Upper lobe of right lung (tissue), 1 donor: Measurements from ENCODE around the gene BHLHA9. TPM values are rescaled to one million over a fixed set of nuclear protein-coding genes. Genes with fewer than 3 reads are reported as not detected.
A peak's percentile ranks its signal among the peaks of the same experiment; 100 is the strongest.

Experiments used
- ATAC-seq: fragments of 200-7000 bp; cut with Tn5 transposase; one replicate; pipeline ENCODE4 v1.9.1; 2020; ENCODE audit warnings: mild to moderate bottlenecking, moderate library complexity
- DNase-seq: peaks from one replicate; pipeline ENCODE4 v3.0.0-alpha.2; 2020
- H3K27ac ChIP-seq: fragments of 200-600 bp; one replicate; pipeline ENCODE4 v1.8.0; 2022
- H3K27me3 ChIP-seq: fragments of 200-600 bp; one replicate; pipeline ENCODE4 v1.8.0; 2022; ENCODE audit warnings: mild to moderate bottlenecking
- H3K36me3 ChIP-seq: fragments of 200-600 bp; one replicate; pipeline ENCODE4 v1.8.0; 2022
- H3K4me1 ChIP-seq: fragments of 200-600 bp; one replicate; pipeline ENCODE4 v1.8.0; 2022
- H3K4me3 ChIP-seq: fragments of 200-600 bp; one replicate; pipeline ENCODE4 v1.8.0; 2022; ENCODE audit warnings: mild to moderate bottlenecking
- H3K9me3 ChIP-seq: fragments of 200-600 bp; one replicate; pipeline ENCODE4 v1.8.0; 2022
- intact Hi-C: fragments of 100-400 bp; cut with DNase I; formaldehyde crosslinking; loops from one replicate; pipeline ENCODE4 v1.11.0; 2022
- total RNA-seq: library from RNA; stranded (reverse); fragmentation: NEBNext Ultra II Directional; extraction: Animal tissue kit (Norgen Biotek cat#: 25700); gene quantifications from one replicate; pipeline ENCODE4 v1.2.1, GENCODE V29; 2021
- TF ChIP-seq, protein P1 (sequence below): fragments of 200-600 bp; IDR thresholded peaks from one replicate; pipeline ENCODE4 v1.8.0; 2022; ENCODE audit warnings: antibody characterized with exemption
- donor health status: DM: no; HTN: yes; CAD: no; lungs with severe emphysema.

The BHLHA9 gene
- total RNA-seq, 1 donor from 2014 or later: not detected

- Histone ChIP-seq H3K36me3 (no peaks in the 10 kb centered on the region), H3K9me3 (no peaks in the 10 kb centered on the region), H3K27me3 (peaks cover 30% of the 10 kb centered on the region), H3K27ac (no peak overlapping the region), H3K4me3 (no peak overlapping the region), H3K4me1 (no peaks in the 10 kb centered on the region)
- TF ChIP-seq, protein P1, sequence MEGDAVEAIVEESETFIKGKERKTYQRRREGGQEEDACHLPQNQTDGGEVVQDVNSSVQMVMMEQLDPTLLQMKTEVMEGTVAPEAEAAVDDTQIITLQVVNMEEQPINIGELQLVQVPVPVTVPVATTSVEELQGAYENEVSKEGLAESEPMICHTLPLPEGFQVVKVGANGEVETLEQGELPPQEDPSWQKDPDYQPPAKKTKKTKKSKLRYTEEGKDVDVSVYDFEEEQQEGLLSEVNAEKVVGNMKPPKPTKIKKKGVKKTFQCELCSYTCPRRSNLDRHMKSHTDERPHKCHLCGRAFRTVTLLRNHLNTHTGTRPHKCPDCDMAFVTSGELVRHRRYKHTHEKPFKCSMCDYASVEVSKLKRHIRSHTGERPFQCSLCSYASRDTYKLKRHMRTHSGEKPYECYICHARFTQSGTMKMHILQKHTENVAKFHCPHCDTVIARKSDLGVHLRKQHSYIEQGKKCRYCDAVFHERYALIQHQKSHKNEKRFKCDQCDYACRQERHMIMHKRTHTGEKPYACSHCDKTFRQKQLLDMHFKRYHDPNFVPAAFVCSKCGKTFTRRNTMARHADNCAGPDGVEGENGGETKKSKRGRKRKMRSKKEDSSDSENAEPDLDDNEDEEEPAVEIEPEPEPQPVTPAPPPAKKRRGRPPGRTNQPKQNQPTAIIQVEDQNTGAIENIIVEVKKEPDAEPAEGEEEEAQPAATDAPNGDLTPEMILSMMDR: no peak
- intact Hi-C loops: no loop called here
- ATAC-seq (no peak), DNase-seq (no peak)
These were observed 5.1 kb downstream of the BHLHA9 start for GRCh38 chr17:1275205-1275961.

GRCh38 chr17:1275962-1276736 is 5.9 kb downstream of the BHLHA9 start:
- TF ChIP-seq, protein P1: peak; percentile 80
- H3K9me3 ChIP-seq: no peaks in the 10 kb centered on the region
- DNase-seq (peak; percentile 83), ATAC-seq (peak; percentile 84)
- H3K4me3 ChIP-seq: no peak overlapping the region
- intact Hi-C loops: no loop called here
- H3K27ac ChIP-seq: no peak overlapping the region
- no peaks in the 10 kb centered on the region for H3K4me1 ChIP-seq
- no peaks in the 10 kb centered on the region for H3K36me3 ChIP-seq
- peaks cover 25% of the 10 kb centered on the region for H3K27me3 ChIP-seq

GRCh38 chr17:1280652-1281051 is 10.4 kb downstream of the BHLHA9 start:
- H3K4me3 ChIP-seq: no peak overlapping the region
- intact Hi-C loops: no loop called here

GRCh38 chr17:1286379-1287106 is 16.3 kb downstream of the BHLHA9 start:
- intact Hi-C loops: no loop called here
- ATAC-seq: no peak

More at GRCh38 chr17:1280652-1281051, 10.4 kb downstream of the BHLHA9 start:
- TF ChIP-seq, protein P1: no peak
- no peak for ATAC-seq
- H3K9me3 ChIP-seq: no peaks in the 10 kb centered on the region
- no peaks in the 10 kb centered on the region for H3K36me3 ChIP-seq
- no peak for DNase-seq
- H3K27ac ChIP-seq: no peak overlapping the region
- H3K4me1 ChIP-seq: no peaks in the 10 kb centered on the region
- peaks cover 7% of the 10 kb centered on the region for H3K27me3 ChIP-seq

DNA sequence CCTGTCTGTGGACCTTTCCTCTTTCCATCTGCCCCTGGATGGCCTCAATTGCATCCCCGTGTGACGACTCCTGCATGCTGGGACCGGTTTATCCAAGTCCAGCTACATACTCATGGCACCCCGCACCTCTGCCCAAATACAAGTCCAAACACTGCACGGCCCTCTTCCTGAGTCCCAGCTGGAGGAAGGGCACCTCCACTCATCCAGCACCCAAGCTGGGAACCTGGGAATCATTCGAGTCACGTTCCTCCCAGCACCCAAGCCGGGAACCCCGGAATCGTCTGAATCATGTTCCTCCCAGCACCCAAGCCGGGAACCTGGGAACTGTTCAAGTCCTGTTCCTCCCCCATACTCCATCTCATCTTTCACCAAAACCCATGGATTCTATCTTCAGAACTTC is 19.5 kb downstream of the BHLHA9 start:
- H3K27ac ChIP-seq: no peak overlapping the region
- no peaks in the 10 kb centered on the region for H3K4me1 ChIP-seq
- intact Hi-C loops: no loop called here
- ATAC-seq (no peak), DNase-seq (no peak)
- H3K4me3 ChIP-seq: no peak overlapping the region
- no peaks in the 10 kb centered on the region for H3K36me3 ChIP-seq
- TF ChIP-seq, protein P1: no peak
- no peaks in the 10 kb centered on the region for H3K9me3 ChIP-seq
- H3K27me3 ChIP-seq: no peaks in the 10 kb centered on the region

More at GRCh38 chr17:1286379-1287106, 16.3 kb downstream of the BHLHA9 start:
- no peak for DNase-seq
- Histone ChIP-seq H3K27ac (no peak overlapping the region), H3K27me3 (no peaks in the 10 kb centered on the region), H3K36me3 (no peaks in the 10 kb centered on the region), H3K4me3 (no peak overlapping the region), H3K4me1 (no peaks in the 10 kb centered on the region), H3K9me3 (no peaks in the 10 kb centered on the region)
- TF ChIP-seq, protein P1: no peak
